Ascending aorta (tissue), 2 donors: ENCODE measurements around the gene IFT74. TPM values are rescaled to one million over a fixed set of nuclear protein-coding genes. Genes with fewer than 3 reads are reported as not detected.

Experiments used
- DNase-seq, 2 donors: peaks; one replicate each; pipeline ENCODE4 v3.0.0-alpha.2; 2019; ENCODE audit warnings: low spot score in 2 of 2
- H3K27ac ChIP-seq, 2 donors: fragments of 200-600 bp; sonication (generic); one replicate each; pipeline ENCODE4 v1.5.1; 2016 to 2017; ENCODE audit warnings: mild to moderate bottlenecking in 1 of 2
- H3K27me3 ChIP-seq: fragments of 200-600 bp; sonication (generic); one replicate; pipeline ENCODE4 v1.5.1; 2017
- H3K36me3 ChIP-seq, 2 donors: fragments of 200-600 bp; sonication (generic); one replicate each; pipeline ENCODE4 v1.5.1; 2016
- H3K4me1 ChIP-seq, 2 donors: fragments of 200-600 bp; sonication (generic); one replicate each; pipeline ENCODE4 v1.5.1; 2016 to 2017; ENCODE audit warnings: mild to moderate bottlenecking in 1 of 2
- H3K4me3 ChIP-seq, 2 donors: fragments of 200-600 bp; sonication (generic); one replicate each; pipeline ENCODE4 v1.5.1; 2016 to 2017; ENCODE audit warnings: mild to moderate bottlenecking in 1 of 2
- H3K9me3 ChIP-seq, 2 donors: fragments of 200-600 bp; sonication (generic); one replicate each; pipeline ENCODE4 v1.5.1; 2016
- CTCF ChIP-seq, 3 experiments: fragments of 200-600 bp in 2 of 3; fragments of 450-650 bp in 1 of 3; sonication (generic) in 2 of 3; IDR thresholded peaks; one replicate each; pipeline ENCODE4 v1.5.1; 2016 to 2019; ENCODE audit warnings: antibody characterized with exemption in 3 of 3, mild to moderate bottlenecking in 1 of 3, moderate library complexity in 1 of 3
- intact Hi-C: fragments of 100-400 bp; cut with DNase I; formaldehyde crosslinking; loops from one replicate; pipeline ENCODE4 v1.15.1; 2023
- total RNA-seq: library from RNA; depleted of rRNA; stranded (reverse); fragments of >200 nt; gene quantifications from one replicate; pipeline ENCODE4 v1.1.0, GENCODE V29; 2016

IFT74 gene
- total RNA-seq, 1 donor from 2014 or later, result 5.2 TPM

GRCh38 chr9:27107241-27107640 is 151.0 kb downstream of the IFT74 start:
- Histone ChIP-seq H3K27me3 (no peaks in the 10 kb centered on the region), H3K36me3 (no peaks in the 10 kb centered on the region), H3K9me3 (no peaks in the 10 kb centered on the region), H3K4me1 (no peaks in the 10 kb centered on the region), H3K4me3 (no peak overlapping the region), H3K27ac (no peak overlapping the region)
- no peak for TF ChIP-seq CTCF (IDR thresholded peaks at IDR 0.05)
- intact Hi-C loops, result no loop called here
- no peak for DNase-seq

GRCh38 chr9:27108981-27109541 is 152.8 kb downstream of the IFT74 start, which contains the start of gene TEK:
TSS of gene TEK (plus strand) at chr9:27109225. CDS start at chr9:27109591, 366 bp downstream.
- Histone ChIP-seq H3K4me1 (no peaks in the 10 kb centered on the region), H3K36me3 (no peaks in the 10 kb centered on the region), H3K27me3 (no peaks in the 10 kb centered on the region), H3K4me3 (peak within 1 kb of the TSS in 1 of 2 donors; percentile 36), H3K27ac (no peak within 1 kb of the TSS), H3K9me3 (no peaks in the 10 kb centered on the region)
- TF ChIP-seq CTCF (IDR thresholded peaks at IDR 0.05), result no peak
- intact Hi-C loops, result no loop called here
- DNase-seq, result no peak

- no peaks in the 10 kb centered on the region for H3K9me3 ChIP-seq
Observed at GRCh38 chr9:27109621-27110020, 153.4 kb downstream of the IFT74 start.

GRCh38 chr9:27110181-27110580 is 154.0 kb downstream of the IFT74 start:
- no peaks in the 10 kb centered on the region for H3K36me3 ChIP-seq
- H3K27me3 ChIP-seq, result no peaks in the 10 kb centered on the region
- H3K27ac ChIP-seq, result peak overlapping the region in 1 of 2 donors; percentile 4
- DNase-seq, result no peak
- intact Hi-C loops, result no loop called here
- no peak overlapping the region for H3K4me3 ChIP-seq
- H3K4me1 ChIP-seq, result no peaks in the 10 kb centered on the region
- no peaks in the 10 kb centered on the region for H3K9me3 ChIP-seq
- TF ChIP-seq CTCF (IDR thresholded peaks at IDR 0.05), result no peak

More at GRCh38 chr9:27109621-27110020, 153.4 kb downstream of the IFT74 start:
- peak overlapping the region in 1 of 2 donors; percentile 36 for H3K4me3 ChIP-seq
- H3K4me1 ChIP-seq, result no peaks in the 10 kb centered on the region
- no peak for TF ChIP-seq CTCF (IDR thresholded peaks at IDR 0.05)
- no peak for DNase-seq
- intact Hi-C loops, result no loop called here
- no peaks in the 10 kb centered on the region for H3K36me3 ChIP-seq
- no peak overlapping the region for H3K27ac ChIP-seq
- no peaks in the 10 kb centered on the region for H3K27me3 ChIP-seq

- intact Hi-C loops, result no loop called here
- DNase-seq, result no peak
- H3K36me3 ChIP-seq, result no peaks in the 10 kb centered on the region
- no peak for TF ChIP-seq CTCF (IDR thresholded peaks at IDR 0.05)
- H3K4me3 ChIP-seq, result no peak overlapping the region
- H3K9me3 ChIP-seq, result no peaks in the 10 kb centered on the region
- H3K27me3 ChIP-seq, result no peaks in the 10 kb centered on the region
- no peaks in the 10 kb centered on the region for H3K4me1 ChIP-seq
- no peak overlapping the region for H3K27ac ChIP-seq
Observed at GRCh38 chr9:27112235-27112634, 156.0 kb downstream of the IFT74 start.

Other genes starting within 250 kb of the IFT74 start
- gene CAAP1, start 63.6 kb upstream of the IFT74 start, total RNA-seq, result 59.5 TPM
- gene PLAA, start 9.2 kb upstream of the IFT74 start, total RNA-seq, result 14.5 TPM
- gene LRRC19, start 49.3 kb downstream of the IFT74 start, total RNA-seq, result not detected
- gene TEK, start 152.8 kb downstream of the IFT74 start, total RNA-seq, result 31.8 TPM